HepG2 (cell line): ENCODE data around the gene CAD. TPM values are rescaled to one million over a fixed set of nuclear protein-coding genes. Genes with fewer than 3 reads are reported as not detected.

Experiments used
- HDAC2 ChIP-seq: sonication (generic); formaldehyde crosslinking; IDR thresholded peaks from 2 replicates; pipeline ENCODE4 v1.4.0; 2020; ENCODE audit warnings: missing genetic modification reagents
- IRF2 ChIP-seq: IDR thresholded peaks from 2 replicates; pipeline ENCODE4 v1.6.1; 2018; ENCODE audit warnings: missing genetic modification reagents, missing compliant biosample characterization
- KDM2A ChIP-seq: sonication (generic); formaldehyde crosslinking; IDR thresholded peaks from 2 replicates; pipeline ENCODE4 v1.4.0; 2020; ENCODE audit warnings: low read depth, missing genetic modification reagents, borderline replicate concordance
- MIXL1 ChIP-seq: IDR thresholded peaks from 2 replicates; pipeline ENCODE4 v1.6.1; 2016
- PHB2 ChIP-seq: fragments of 450-650 bp; IDR thresholded peaks from 2 replicates; pipeline ENCODE4 v1.6.1; 2018; ENCODE audit not compliant: partially characterized antibody
- ZBTB21 ChIP-seq: sonication (generic); formaldehyde crosslinking; IDR thresholded peaks from 2 replicates; pipeline ENCODE4 v1.4.0; 2020; ENCODE audit warnings: missing genetic modification reagents
- ZBTB7B ChIP-seq: sonication (generic); formaldehyde crosslinking; IDR thresholded peaks from 2 replicates; pipeline ENCODE4 v1.4.0; 2020; ENCODE audit warnings: missing genetic modification reagents
- ZNF562 ChIP-seq: sonication (generic); formaldehyde crosslinking; IDR thresholded peaks from 2 replicates; pipeline ENCODE4 v1.8.0; 2022; ENCODE audit warnings: missing genetic modification reagents, borderline replicate concordance
- ZNF614 ChIP-seq: IDR thresholded peaks from 2 replicates; pipeline ENCODE4 v1.6.1; 2018; ENCODE audit warnings: missing biosample characterization, missing genetic modification reagents, inconsistent platforms, borderline replicate concordance
- ZNF724P ChIP-seq: sonication (generic); formaldehyde crosslinking; IDR thresholded peaks from 2 replicates; pipeline ENCODE4 v1.8.0; 2022; ENCODE audit warnings: missing genetic modification reagents, borderline replicate concordance
- ZNF776 ChIP-seq: sonication (generic); formaldehyde crosslinking; IDR thresholded peaks from 2 replicates; pipeline ENCODE4 v1.4.0; 2020; ENCODE audit warnings: mild to moderate bottlenecking, missing genetic modification reagents
- polyA plus RNA-seq, 8 experiments: library from polyadenylated mRNA; depleted of rRNA in 3 of 8; stranded (reverse) in 7 of 8; unstranded in 1 of 8; fragments of >200 nt; fragmentation: Illumina TruSeq in 4 of 8; extraction: Trizol in 4 of 8; gene quantifications; 2 replicates each; pipeline versions ENCODE4 v1.2.1 to v1.2.3, GENCODE V29; 2011 to 2016; ENCODE audit warnings: low read depth in 4 of 8, missing spikeins in 1 of 8, mixed read lengths in 1 of 8; ENCODE audit not compliant: insufficient read depth in 1 of 8
- total RNA-seq, 5 experiments: library from RNA; depleted of rRNA; stranded (reverse); fragments of >200 nt; fragmentation: Illumina TruSeq; extraction: Trizol; gene quantifications; 2 replicates each; pipeline ENCODE4 v1.2.3, GENCODE V29; 2016; ENCODE audit warnings: low read depth in 1 of 5
- TF ChIP-seq, protein P1 (sequence below): sonication (generic); formaldehyde crosslinking; IDR thresholded peaks from 2 replicates; pipeline ENCODE4 v1.4.0; 2020; ENCODE audit warnings: missing genetic modification reagents, borderline replicate concordance
- TF ChIP-seq, protein P2 (sequence below): IDR thresholded peaks from 2 replicates; pipeline ENCODE4 v1.6.1; 2016; ENCODE audit warnings: low read depth
- TF ChIP-seq, protein P3 (sequence below): sonication (generic); formaldehyde crosslinking; conservative IDR thresholded peaks from 2 replicates; pipeline ENCODE4 v1.4.0; 2020; ENCODE audit warnings: missing genetic modification reagents
- TF ChIP-seq, protein P4 (sequence below): sonication (generic); formaldehyde crosslinking; IDR thresholded peaks from 2 replicates; pipeline ENCODE4 v1.4.0; 2020; ENCODE audit warnings: missing genetic modification reagents, borderline replicate concordance
- TF ChIP-seq, protein P5 (sequence below): sonication (generic); formaldehyde crosslinking; IDR thresholded peaks from 2 replicates; pipeline ENCODE4 v1.4.0; 2020; ENCODE audit warnings: mild to moderate bottlenecking, missing genetic modification reagents

Gene CAD
- total and polyA plus RNA-seq, 2 of the 13 experiments (the other 11 are each of a cell fraction or from before 2014, with no cell fraction given), result 21.7 to 37.0 TPM

DNA sequence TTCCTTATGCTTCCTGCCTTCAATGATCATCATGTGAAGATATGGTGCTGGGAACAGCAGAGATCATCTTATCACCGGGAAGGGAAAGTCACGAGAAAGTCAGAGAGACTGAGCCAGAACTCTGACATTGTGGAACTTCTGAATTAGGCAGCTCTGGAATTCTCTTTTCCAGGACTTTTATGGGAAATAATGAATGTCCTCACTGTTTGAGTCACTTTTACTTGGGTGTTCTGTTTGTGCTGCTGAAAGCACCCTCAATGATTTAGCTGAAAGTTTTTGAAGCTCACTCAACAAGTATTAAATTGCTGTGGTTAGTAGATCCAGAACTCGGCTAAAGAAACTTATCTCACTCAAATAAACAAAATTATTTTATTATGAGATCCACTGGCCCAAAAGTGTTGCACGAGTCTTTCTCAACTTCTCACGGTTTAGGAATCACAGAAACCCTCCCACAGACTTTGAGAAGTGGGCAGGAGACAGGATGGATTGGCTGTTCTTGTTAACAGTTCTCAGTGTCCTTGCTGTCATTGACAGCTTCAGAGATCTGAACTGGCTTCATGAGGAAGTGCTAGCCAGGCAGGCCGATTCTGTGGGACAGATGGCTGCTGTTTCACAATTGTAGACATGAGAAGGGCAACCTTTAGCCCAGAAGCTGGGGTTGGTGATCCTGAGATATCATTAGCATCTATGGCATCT is 31.7 kb upstream of the CAD start (continued):
- TF ChIP-seq, protein P1, sequence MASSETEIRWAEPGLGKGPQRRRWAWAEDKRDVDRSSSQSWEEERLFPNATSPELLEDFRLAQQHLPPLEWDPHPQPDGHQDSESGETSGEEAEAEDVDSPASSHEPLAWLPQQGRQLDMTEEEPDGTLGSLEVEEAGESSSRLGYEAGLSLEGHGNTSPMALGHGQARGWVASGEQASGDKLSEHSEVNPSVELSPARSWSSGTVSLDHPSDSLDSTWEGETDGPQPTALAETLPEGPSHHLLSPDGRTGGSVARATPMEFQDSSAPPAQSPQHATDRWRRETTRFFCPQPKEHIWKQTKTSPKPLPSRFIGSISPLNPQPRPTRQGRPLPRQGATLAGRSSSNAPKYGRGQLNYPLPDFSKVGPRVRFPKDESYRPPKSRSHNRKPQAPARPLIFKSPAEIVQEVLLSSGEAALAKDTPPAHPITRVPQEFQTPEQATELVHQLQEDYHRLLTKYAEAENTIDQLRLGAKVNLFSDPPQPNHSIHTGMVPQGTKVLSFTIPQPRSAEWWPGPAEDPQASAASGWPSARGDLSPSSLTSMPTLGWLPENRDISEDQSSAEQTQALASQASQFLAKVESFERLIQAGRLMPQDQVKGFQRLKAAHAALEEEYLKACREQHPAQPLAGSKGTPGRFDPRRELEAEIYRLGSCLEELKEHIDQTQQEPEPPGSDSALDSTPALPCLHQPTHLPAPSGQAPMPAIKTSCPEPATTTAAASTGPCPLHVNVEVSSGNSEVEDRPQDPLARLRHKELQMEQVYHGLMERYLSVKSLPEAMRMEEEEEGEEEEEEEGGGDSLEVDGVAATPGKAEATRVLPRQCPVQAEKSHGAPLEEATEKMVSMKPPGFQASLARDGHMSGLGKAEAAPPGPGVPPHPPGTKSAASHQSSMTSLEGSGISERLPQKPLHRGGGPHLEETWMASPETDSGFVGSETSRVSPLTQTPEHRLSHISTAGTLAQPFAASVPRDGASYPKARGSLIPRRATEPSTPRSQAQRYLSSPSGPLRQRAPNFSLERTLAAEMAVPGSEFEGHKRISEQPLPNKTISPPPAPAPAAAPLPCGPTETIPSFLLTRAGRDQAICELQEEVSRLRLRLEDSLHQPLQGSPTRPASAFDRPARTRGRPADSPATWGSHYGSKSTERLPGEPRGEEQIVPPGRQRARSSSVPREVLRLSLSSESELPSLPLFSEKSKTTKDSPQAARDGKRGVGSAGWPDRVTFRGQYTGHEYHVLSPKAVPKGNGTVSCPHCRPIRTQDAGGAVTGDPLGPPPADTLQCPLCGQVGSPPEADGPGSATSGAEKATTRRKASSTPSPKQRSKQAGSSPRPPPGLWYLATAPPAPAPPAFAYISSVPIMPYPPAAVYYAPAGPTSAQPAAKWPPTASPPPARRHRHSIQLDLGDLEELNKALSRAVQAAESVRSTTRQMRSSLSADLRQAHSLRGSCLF (CRISPR knock-in tag), result no peak
- TF ChIP-seq ZNF724P (CRISPR knock-in tag) (no peak), IRF2 (CRISPR knock-in tag) (peak; percentile 66; the same call in 1 of the 2 replicates), ZBTB7B (CRISPR knock-in tag) (0 out of 2 replicates have a peak, but pooled peaks have one; percentile 37), ZBTB21 (CRISPR knock-in tag) (no peak), PHB2 (no peak), HDAC2 (CRISPR knock-in tag) (peak; percentile 51; the same call in 1 of the 2 replicates), MIXL1 (CRISPR knock-in tag) (no peak), ZNF614 (CRISPR knock-in tag) (0 out of 2 replicates have a peak, but pooled peaks have one; percentile 21), ZNF776 (CRISPR knock-in tag) (no peak), KDM2A (CRISPR knock-in tag) (0 out of 2 replicates have a peak, but pooled peaks have one; percentile 35), ZNF562 (CRISPR knock-in tag) (no peak)
- TF ChIP-seq, protein P2, sequence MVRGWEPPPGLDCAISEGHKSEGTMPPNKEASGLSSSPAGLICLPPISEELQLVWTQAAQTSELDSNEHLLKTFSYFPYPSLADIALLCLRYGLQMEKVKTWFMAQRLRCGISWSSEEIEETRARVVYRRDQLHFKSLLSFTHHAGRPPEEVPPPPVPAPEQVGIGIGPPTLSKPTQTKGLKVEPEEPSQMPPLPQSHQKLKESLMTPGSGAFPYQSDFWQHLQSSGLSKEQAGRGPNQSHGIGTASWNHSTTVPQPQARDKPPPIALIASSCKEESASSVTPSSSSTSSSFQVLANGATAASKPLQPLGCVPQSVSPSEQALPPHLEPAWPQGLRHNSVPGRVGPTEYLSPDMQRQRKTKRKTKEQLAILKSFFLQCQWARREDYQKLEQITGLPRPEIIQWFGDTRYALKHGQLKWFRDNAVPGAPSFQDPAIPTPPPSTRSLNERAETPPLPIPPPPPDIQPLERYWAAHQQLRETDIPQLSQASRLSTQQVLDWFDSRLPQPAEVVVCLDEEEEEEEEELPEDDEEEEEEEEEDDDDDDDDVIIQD (CRISPR knock-in tag), result peak; percentile 20; the same call in 1 of the 2 replicates
- TF ChIP-seq, protein P3, sequence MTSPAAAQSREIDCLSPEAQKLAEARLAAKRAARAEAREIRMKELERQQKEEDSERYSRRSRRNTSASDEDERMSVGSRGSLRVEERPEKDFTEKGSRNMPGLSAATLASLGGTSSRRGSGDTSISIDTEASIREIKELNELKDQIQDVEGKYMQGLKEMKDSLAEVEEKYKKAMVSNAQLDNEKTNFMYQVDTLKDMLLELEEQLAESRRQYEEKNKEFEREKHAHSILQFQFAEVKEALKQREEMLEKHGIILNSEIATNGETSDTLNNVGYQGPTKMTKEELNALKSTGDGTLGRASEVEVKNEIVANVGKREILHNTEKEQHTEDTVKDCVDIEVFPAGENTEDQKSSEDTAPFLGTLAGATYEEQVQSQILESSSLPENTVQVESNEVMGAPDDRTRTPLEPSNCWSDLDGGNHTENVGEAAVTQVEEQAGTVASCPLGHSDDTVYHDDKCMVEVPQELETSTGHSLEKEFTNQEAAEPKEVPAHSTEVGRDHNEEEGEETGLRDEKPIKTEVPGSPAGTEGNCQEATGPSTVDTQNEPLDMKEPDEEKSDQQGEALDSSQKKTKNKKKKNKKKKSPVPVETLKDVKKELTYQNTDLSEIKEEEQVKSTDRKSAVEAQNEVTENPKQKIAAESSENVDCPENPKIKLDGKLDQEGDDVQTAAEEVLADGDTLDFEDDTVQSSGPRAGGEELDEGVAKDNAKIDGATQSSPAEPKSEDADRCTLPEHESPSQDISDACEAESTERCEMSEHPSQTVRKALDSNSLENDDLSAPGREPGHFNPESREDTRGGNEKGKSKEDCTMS, result no peak
- TF ChIP-seq, protein P4, sequence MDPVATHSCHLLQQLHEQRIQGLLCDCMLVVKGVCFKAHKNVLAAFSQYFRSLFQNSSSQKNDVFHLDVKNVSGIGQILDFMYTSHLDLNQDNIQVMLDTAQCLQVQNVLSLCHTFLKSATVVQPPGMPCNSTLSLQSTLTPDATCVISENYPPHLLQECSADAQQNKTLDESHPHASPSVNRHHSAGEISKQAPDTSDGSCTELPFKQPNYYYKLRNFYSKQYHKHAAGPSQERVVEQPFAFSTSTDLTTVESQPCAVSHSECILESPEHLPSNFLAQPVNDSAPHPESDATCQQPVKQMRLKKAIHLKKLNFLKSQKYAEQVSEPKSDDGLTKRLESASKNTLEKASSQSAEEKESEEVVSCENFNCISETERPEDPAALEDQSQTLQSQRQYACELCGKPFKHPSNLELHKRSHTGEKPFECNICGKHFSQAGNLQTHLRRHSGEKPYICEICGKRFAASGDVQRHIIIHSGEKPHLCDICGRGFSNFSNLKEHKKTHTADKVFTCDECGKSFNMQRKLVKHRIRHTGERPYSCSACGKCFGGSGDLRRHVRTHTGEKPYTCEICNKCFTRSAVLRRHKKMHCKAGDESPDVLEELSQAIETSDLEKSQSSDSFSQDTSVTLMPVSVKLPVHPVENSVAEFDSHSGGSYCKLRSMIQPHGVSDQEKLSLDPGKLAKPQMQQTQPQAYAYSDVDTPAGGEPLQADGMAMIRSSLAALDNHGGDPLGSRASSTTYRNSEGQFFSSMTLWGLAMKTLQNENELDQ (CRISPR knock-in tag), result no peak
- TF ChIP-seq, protein P5, sequence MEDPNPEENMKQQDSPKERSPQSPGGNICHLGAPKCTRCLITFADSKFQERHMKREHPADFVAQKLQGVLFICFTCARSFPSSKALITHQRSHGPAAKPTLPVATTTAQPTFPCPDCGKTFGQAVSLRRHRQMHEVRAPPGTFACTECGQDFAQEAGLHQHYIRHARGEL (CRISPR knock-in tag), result no peak
